ENCODE measurements around the gene ATXN7L2.
A peak's percentile ranks its signal among the peaks of the same experiment; 100 is the strongest.

The ATXN7L2 gene

GRCh38 chr1:109513110-109513710, 29.5 kb downstream of the ATXN7L2 start:
- intact Hi-C loops (cut with DNase I), result no loop called here
- no peak for DNase-seq

GRCh38 chr1:109514846-109515245, 31.1 kb downstream of the ATXN7L2 start:
- DNase-seq, result no peak
- intact Hi-C loops (cut with DNase I), result no loop called here

DNA sequence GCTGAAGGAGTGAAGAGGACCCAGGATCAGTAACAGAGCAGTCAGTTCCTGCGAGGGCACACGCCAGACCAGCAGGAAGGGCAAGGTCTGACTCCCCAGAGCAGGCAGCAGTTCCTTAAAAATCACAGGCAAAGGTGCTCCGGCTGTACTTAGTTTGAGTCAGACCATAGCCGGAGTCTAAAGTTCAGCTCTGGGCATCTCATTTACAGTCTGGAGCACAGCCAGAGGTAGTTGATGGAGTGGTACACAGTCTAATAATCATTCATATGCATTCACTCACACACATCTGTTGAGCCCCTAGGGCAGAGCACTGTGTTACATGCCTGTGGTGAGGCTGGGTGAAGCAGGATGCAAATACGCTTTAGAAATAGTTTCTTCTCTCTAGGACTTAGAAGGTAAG, 33.2 kb downstream of the ATXN7L2 start:
- intact Hi-C loops (cut with DNase I), result no loop called here
- no peak for DNase-seq

DNA sequence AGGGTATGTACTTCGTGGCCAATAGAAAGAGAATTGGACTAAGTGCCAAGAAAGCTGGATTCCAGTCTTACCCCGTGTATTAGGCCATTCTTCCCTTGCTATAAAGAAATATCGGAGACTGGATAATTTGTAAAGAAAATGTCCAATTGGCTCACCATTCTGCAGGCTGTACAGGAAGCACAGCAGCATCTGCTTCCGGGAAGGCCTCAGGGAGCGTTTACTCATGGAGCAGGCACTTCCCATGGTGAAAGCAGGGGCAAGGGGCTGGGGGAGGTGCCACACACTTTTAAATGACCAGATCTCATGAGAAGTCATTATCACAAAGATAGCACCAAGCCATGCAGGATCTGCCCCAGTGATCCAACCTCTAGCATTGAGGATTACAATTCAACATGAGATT, 33.6 kb downstream of the ATXN7L2 start:
- no peak for DNase-seq
- intact Hi-C loops (cut with DNase I), result no loop called here

GRCh38 chr1:109521002-109521951, 37.6 kb downstream of the ATXN7L2 start:
- DNase-seq, result no peak
- intact Hi-C loops (cut with DNase I), result no loop called here

DNA sequence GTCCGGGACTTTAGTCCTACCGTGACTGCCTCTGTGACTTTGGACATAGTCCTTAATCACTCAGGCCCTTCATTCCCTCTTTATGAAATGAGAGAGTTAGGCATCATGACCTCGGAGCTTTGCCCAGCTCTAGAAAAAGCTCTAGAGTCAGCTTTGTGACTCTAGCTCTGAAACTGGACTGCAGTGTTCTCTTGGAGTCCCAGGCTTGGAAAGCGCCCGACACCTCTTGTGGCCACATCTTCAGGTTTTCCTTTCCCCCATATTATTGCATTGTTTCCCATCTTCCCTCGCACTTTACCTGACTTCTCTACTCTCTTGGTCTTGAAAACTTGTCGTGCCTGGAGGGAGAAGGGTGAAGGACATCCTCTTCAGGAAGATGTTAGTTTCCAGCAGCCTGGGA, 38.3 kb downstream of the ATXN7L2 start:
- no peak for DNase-seq
- intact Hi-C loops (cut with DNase I), result no loop called here

GRCh38 chr1:109523706-109524105, 40.0 kb downstream of the ATXN7L2 start:
- no peak for DNase-seq
- intact Hi-C loops (cut with DNase I), result no loop called here

DNA sequence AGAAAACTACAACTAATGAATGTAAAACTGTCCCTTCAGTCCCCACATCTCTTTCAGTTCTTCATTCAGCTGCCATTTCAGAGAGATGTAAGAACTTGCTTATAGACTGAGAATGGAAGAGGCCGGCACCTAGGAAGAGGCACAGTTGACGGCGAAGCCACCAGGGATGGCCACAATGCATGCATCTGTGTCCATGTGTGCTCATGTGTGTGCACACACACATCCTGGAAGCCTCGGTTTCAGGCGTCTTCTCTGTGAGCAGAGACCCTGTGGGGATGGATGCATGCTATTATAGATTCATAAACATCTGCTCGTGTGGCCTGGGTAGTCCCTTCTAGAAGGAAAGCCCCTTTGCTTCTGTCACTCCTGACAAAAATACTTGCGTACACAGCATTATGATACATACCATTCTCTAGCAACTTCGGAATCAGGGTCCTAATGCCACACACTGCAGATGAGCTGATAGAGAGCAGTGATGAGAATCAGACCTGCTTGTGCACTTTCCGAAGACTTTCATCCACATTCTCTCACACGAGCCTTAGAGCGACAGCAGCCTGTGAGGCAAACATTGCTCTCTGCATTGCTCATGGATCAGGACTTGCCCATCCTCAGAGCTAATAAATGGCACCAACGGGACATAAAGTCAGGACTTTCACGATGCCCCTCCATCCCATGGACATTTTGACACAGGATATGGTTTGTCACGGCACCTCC, 43.5 kb downstream of the ATXN7L2 start:
- intact Hi-C loops (cut with DNase I), result no loop called here
- DNase-seq, result peak in 2 of 42 donors; percentile 1 to 19

- peak in 2 of 42 donors; percentile 1 to 8 for DNase-seq
- intact Hi-C loops (cut with DNase I), result no loop called here
These were observed 44.4 kb downstream of the ATXN7L2 start for GRCh38 chr1:109527846-109528695.

DNA sequence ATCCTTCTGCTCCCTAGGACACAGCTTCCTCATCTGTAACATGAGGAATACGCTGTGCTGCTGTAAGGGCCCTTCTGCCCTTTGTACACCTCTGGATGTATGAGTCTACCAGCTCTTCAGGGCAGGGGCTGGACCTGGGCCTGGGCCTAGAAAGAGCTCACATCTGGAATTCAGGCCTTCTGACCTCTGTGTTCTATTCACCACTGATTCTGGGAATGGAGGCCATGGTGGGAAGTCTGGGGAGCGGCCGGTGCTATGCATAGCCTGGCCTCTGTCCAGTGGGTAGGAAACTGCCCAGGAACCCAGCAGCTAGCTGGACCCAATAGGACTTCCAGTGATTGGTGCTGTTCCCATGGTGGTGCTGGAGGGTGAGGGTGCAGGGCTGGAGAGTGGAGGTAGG, 45.0 kb downstream of the ATXN7L2 start:
- intact Hi-C loops (cut with DNase I), result no loop called here
- DNase-seq, result peak in 1 of 42 donors; percentile 12

DNA sequence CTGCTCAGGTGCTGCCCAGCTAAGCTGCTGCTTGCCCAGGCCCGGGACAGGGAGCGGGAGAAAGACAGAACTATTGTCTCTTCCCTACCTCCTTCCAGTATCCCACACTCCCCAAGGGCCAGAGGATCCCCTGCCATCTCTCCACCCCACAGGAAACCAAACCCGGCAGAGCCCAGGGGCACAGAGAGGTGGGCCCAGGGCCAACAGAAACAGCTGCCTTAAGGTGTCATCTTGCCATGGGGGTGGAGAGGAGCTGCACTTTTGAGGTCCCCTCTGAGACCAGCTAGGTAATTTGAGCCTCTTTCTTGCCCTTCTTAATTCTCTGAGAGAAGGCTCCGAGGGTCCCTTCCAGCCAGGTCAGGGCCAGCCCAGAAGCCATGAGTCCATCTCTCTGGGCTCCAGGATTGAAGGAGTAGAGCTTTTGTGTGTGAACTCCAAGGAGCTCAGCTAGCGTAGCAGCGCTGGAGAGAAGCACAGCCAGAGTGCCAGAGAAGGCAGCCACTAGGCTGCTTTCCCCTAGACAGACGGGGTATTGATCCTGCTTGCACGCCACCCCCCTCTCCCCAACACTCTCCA, 46.3 kb downstream of the ATXN7L2 start:
- intact Hi-C loops (cut with DNase I), result loop anchor here (5.0 to 10.0 kb wide), 2 partner anchors 103 to 255 kb away; partner anchors contain the start of gene PSMA5
- peak in 10 of 42 donors; percentile 31 to 65 (median 46) for DNase-seq

DNA sequence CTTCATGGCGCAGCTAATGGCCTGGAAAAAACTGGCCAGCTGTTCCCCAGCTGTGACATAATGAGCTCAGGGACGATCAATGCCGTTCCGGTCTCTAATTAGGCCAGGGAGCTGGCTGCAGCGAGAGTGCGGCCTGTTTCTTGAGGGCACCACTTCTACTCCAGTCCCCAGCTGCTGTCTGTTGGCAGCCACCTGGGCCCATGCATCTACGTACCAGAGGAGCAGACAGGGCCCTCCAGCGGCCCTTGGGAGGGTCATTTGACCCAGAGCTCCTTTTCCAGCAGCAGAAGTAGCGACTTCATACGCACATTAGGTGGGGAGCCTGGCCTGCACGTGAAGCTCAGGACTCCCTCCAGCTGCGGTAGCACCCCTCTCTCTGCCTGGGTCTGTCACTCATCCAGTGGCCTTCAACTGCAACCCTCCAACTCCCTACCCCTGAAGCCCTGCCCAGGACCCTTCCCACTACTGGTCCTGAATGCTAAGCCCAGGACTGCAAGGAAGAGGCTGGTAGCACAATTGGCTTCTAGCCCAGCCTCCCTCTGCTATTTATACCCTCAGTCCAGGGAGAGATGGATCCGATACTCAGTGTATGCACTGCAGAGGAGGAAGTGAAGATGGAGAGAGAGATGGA, 46.9 kb downstream of the ATXN7L2 start:
- intact Hi-C loops (cut with DNase I), result loop anchor here (5.0 to 10.0 kb wide), 2 partner anchors 103 to 256 kb away; partner anchors contain the start of gene PSMA5
- peak in 26 of 42 donors; percentile 25 to 77 (median 56) for DNase-seq

DNA sequence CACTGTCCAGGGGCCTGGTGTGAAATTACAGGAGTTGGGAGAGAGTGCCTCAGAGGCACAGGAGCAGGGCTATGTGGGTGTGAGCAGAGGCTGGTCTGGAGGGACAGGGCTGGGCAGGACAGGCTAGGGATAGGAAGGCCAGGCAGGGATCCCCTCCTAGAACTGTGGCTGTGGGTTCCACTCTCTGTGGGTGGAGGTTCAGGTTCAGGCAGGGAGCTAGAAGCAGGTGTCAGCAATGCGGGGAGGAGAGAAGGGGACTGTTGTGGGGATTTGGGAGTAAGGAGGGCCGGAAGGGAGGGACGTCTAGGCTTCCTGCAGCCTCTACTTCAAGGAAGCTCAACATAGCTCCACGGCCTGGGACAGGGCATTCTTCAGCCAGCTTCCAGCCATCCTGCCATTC, 47.7 kb downstream of the ATXN7L2 start:
- peak in 2 of 42 donors; percentile 6 to 33 for DNase-seq
- intact Hi-C loops (cut with DNase I), result loop anchor here (5.0 to 10.0 kb wide), 2 partner anchors 104 to 257 kb away; partner anchors contain the start of gene PSMA5

DNA sequence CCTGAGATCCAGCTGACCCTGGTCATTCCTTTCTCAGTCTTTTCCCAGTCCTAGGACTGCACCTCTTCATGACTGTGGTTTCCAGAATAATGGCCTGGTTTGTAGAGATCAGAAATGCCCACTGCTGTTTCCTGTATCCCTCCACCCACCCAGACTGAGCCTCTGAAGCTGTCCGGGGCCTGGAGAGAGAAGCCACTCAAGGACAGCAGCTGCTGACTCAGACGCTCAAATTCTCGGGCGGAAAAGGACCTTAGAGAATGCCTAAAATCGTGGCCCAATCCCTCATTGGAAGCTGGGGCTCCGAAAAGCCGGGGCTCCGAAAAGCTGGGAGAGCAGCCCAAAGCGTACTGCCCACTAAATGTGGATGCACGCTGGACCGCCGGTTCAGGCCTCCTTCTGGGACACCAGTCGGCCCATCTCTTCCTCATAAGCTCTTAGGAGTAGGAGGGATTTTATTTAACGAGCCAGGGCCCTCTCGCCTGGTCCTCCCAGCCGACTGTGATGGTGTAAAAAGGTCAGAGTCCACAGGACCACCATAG, 48.2 kb downstream of the ATXN7L2 start:
- peak in 1 of 42 donors; percentile 22 for DNase-seq
- intact Hi-C loops (cut with DNase I), result loop anchor here (2.0 to 10.0 kb wide), 3 partner anchors 39 to 257 kb away; partner anchors contain the start of gene PSMA5

- DNase-seq, result peak; percentile 84 to 95 (median 89)
- intact Hi-C loops (cut with DNase I), result loop anchor here (2.0 to 10.0 kb wide), 3 partner anchors 40 to 258 kb away; partner anchors contain the start of gene PSMA5
These were observed 48.8 kb downstream of the ATXN7L2 start for GRCh38 chr1:109532365-109533136.

GRCh38 chr1:109534307-109534858, 50.7 kb downstream of the ATXN7L2 start:
- intact Hi-C loops (cut with DNase I), result loop anchor here (5.0 to 10.0 kb wide), 2 partner anchors 107 to 260 kb away; partner anchors contain the start of gene PSMA5
- DNase-seq, result no peak
